ENCODE results near the gene SIRT1.
"Not testable (repeated sequence)": the region's sequence is repeated elsewhere in the genome, so short reads cannot be mapped to it uniquely, and the experiment has no call there.

The SIRT1 gene

GRCh38 chr10:67955614-67956013, 71.2 kb downstream of the SIRT1 start:
- DNase-seq (ENCODE audit: low read depth in 4 of 4, low spot score in 1 of 4) = no peak

- DNase-seq (ENCODE audit: low read depth in 4 of 4, low spot score in 1 of 4) = no peak
Measured at GRCh38 chr10:67959839-67960476, 75.5 kb downstream of the SIRT1 start.

- no peak for DNase-seq (ENCODE audit: low read depth in 4 of 4, low spot score in 1 of 4)
Measured at GRCh38 chr10:67965456-67965855, 81.0 kb downstream of the SIRT1 start.

DNA sequence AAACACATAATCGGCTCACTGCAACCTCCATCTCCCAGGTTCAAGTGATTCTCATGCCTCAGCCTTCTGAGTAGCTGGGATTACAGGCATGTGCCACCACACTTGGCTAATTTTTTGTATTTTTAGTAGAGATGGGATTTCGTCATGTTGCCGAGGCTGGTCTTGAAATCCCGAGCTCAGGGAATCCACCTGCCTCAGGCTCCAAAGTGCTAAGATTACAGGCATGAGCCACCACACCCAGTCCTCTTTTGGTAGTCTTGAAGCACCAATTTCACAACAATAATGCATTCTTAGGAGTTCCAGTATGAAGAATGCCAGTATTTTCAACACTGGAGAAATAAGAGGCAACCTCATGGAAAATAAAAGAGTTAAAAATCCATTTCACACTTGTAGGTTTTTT, 81.6 kb downstream of the SIRT1 start:
- not testable (repeated sequence) for DNase-seq (ENCODE audit: low read depth in 4 of 4, low spot score in 1 of 4)
